GM21390 (cell line): ENCODE measurements around the gene AHI1.
"Not testable (repeated sequence)": the region's sequence is repeated elsewhere in the genome, so short reads cannot be mapped to it uniquely, and the experiment has no call there.

ENCODE experiments used
- ATAC-seq: cut with Tn5 transposase; IDR thresholded peaks from one replicate; pipeline ENCODE4 v1.9.1; 2021; ENCODE audit not compliant: unreplicated experiment

AHI1 gene

GRCh38 chr6:135397172-135397952 is 100.2 kb downstream of the AHI1 start:
- ATAC-seq: no peak

GRCh38 chr6:135395136-135395535 is 102.4 kb downstream of the AHI1 start:
- no peak for ATAC-seq

GRCh38 chr6:135393289-135393688 is 104.3 kb downstream of the AHI1 start:
- no peak for ATAC-seq

DNA sequence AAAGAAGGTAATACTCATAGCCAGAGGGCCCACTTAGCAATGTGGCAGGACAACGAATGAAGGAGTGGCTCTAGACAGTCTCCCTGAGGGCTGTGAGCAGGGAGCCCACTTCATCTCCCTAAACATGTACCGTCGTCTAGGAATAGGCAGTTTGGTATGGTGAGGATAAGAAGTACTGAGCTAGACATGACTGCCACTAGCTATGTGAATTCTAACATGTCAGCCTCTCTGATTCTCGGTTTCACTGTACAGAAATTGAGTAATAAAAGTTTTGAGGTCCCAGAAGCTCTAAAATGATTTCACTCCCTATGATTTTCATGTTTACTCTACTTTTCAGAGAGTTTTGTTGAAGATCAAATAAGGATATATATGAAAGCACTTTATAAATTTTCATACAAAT is 107.1 kb downstream of the AHI1 start:
- no peak for ATAC-seq

GRCh38 chr6:135385299-135385698 is 112.2 kb downstream of the AHI1 start:
- ATAC-seq: no peak

GRCh38 chr6:135383766-135384165 is 113.8 kb downstream of the AHI1 start:
- no peak for ATAC-seq

GRCh38 chr6:135383301-135383700 is 114.2 kb downstream of the AHI1 start:
- no peak for ATAC-seq

- ATAC-seq: peak; percentile 86
These were observed 115.3 kb downstream of the AHI1 start for GRCh38 chr6:135382182-135382628.

DNA sequence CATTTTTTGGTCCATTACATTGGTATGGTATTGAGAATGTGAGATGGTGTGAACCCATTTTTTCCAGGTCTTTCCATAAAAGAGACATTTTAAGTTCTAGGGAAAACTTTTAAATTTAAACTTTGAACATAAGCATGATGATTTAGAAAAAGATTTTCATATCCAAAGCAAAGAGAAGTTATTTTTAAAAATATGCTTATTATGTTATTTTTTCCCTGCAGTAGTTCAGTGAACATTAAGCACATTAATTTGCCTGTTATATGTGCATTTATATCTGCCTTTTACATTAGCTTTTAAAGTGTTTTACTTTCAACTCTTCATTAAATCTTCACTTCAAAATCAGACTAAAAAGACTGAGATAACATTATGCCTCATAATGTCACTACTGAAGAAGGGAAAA is 116.7 kb downstream of the AHI1 start:
- no peak for ATAC-seq

GRCh38 chr6:135379647-135380046 is 117.9 kb downstream of the AHI1 start:
- ATAC-seq: no peak

GRCh38 chr6:135372758-135373157 is 124.8 kb downstream of the AHI1 start:
- ATAC-seq: no peak

GRCh38 chr6:135363622-135364021 is 133.9 kb downstream of the AHI1 start:
- not testable (repeated sequence) for ATAC-seq

- no peak for ATAC-seq
These were observed 135.4 kb downstream of the AHI1 start for GRCh38 chr6:135362124-135362523.

DNA sequence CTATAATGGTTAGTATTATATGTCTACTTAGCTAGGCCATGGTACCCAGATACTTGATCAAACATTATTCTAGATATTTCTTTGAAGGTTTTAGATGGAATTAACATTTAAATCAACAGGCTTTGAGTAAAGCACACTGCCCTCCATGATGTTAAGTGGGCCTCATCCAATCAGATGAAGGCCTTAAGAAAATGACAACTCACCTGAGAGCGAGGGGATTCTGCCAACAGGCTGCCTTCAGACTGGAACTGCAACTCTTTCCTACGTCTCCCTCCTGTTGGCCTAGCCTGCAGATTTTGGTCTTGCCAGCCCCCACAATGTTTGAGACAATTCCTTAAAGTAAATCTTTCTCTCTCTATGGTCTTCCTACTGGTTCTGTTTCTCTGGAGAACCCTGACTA is 137.3 kb downstream of the AHI1 start:
- no peak for ATAC-seq

DNA sequence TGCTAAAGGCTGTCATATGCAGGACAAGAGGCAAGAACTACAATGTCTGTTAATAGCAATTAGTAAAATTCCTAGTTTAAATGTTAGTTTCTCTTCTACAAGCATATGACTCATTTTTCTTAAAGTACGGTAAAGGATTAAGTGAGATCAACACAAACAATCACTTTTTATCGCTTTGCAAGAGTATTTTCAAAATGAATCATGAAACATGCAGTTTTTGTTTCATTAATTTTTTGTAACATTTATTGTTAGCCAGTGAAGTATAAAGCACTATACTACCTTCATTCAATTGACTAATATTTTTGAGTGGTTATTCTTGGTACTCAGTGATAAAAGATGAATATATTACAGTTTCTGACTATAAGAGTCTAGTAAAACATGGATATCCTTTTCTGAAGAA is 138.6 kb downstream of the AHI1 start:
- ATAC-seq: no peak

DNA sequence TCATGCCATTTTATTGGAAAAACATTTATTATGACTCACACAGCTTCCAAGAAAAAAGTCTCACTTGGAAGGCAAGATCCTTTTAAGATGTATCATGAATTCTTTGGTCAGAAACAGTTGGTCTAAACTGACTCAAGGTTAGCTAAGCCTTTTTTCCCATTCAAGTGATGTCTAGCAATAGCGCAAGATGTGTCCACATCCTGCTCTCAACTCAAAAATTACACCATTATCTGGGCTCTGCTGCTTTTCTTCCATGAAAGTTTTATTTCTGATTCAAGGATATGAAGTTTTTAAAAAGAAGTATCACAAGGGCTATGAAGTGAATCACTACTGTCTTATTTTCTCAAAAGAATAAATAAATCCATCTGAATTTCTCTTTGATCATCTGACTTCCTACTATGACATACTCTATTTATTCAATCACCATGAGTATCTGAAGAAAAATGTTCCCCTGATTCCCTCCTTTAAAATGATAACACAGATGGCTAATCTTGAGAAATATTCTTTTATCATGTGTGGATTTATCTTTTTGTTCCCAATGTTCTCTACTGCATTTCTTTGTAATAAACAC is 139.2 kb downstream of the AHI1 start:
- no peak for ATAC-seq

DNA sequence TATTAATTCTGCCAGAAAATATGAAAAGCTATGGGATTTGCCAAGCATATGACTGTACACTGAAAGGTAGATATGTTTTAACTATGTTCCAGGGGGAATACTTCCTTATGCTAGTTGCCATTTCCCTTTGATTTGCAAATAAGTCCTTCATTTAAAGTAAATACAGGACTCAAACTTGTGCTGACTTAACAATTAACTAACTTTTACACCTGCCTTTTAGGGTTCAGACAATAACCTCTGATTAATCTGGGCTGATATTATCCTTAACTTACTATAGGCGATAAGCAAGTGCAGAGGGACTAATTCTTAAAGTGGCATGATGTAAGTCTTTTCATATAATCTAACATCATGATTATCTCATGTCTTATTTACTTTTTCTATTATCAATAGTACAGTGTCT is 143.1 kb downstream of the AHI1 start:
- ATAC-seq: no peak

DNA sequence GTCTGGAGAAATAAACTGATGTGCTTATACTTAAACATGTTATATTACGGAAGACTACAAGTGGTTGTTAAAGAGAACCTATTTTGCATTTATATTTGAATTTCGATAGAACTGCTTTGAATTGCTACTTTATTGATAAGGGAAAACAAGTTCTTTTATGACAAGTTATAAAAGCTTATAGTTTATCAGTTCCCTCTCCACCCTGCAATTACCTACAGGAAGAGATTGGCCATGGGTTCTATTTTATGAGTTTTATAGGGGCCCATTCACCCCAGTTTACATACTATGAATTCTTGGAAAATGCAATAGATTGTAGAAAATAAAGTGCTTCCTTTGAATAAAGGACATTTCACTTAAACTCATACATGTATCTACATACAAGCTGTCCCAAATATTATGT is 144.4 kb downstream of the AHI1 start:
- no peak for ATAC-seq

DNA sequence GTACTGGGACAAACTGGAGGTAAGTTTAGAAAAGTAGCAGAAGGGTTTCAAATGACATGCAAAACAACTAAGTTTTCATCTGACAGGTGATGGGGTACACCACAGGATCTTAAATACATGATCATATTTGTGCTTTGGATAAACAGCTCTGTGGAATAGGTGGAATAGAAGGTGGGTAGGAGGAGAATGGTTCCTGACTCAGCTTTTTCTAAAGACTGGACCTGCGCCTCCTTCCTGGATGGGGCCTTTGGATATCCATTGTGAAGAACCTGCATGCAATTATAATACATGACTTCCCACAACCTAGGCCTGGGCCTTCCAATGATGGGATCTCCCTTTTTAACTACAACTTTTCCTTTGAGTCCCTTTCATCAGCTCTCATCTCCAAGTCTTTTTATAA is 145.9 kb downstream of the AHI1 start:
- ATAC-seq: no peak

DNA sequence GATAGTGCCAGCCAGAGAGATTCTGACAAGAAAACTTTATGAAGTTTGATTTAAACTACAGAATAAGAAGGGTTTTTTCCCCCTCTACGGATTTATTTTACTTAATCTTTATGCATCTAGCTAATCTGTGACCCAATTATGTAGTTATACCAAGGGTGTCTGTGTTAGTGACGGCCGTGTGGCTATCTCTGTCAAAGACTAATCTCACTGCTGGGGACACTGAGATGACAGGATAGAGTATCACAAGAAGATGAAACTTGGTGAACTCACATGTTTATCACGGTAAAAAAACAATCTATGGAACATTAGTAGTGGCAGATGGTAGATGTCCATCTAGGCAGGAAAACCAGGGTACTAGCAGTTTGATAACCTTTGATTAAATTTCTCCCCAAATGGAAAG is 149.7 kb downstream of the AHI1 start:
- ATAC-seq: no peak

DNA sequence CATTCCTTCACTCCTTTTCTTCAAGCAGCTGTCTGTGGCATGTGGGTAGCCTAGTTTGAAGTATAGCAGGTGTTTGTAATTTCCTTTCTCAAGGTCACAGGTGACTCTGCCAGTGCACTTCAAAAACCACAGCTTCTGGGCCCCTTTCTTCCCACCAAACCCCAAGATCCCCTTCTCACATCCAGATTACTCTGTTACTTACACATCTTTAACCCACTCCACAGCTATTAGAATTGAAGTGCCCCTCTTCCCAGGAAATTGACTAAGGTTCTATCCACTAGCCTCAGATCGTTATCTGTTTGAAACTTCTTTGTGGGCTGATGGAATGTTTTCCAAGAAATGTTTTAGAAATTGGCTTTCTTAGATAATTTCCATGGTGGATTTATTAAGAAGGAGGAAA is 150.8 kb downstream of the AHI1 start:
- ATAC-seq: no peak

- no peak for ATAC-seq
These were observed 153.0 kb downstream of the AHI1 start for GRCh38 chr6:135344526-135344925.

DNA sequence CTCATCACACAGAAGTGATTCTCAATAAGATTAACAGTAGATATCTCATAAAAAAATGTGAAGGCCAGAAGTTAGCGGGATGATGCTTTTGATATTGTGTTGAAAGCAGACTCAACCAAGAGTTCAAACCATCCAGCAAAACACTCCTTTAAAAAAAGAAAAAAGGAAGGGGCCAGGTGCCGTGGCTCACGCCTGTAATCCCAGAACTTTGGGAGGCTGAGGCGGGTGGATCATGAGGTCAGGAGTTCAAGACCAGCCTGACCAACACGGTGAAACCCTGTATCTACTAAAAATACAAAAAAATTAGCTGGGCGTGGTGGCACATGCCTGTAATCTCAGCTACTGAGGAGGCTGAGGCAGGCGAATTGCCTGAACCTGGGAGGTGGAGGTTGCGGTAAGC is 157.6 kb downstream of the AHI1 start:
- not testable (repeated sequence) for ATAC-seq
